Esophagus muscularis mucosa (tissue), 4 donors: ENCODE results near the gene ATP6V1B1.

Experiments used
- EP300 ChIP-seq: sonication (generic); formaldehyde crosslinking; IDR thresholded peaks from one replicate; pipeline ENCODE4 v1.6.1; 2017; ENCODE audit warnings: antibody characterized with exemption
- POLR2A ChIP-seq: fragments of 450-650 bp; IDR thresholded peaks from one replicate; pipeline ENCODE4 v1.6.1; 2017; ENCODE audit warnings: antibody characterized with exemption, moderate library complexity, mild to moderate bottlenecking, low read depth
- TF ChIP-seq, protein P1 (sequence below), 3 experiments: fragments of 200-600 bp in 2 of 3; fragments of 450-650 bp in 1 of 3; sonication (generic) in 2 of 3; IDR thresholded peaks; one replicate each; pipeline ENCODE4 v1.5.1; 2017 to 2019; ENCODE audit warnings: antibody characterized with exemption in 3 of 3, mild to moderate bottlenecking in 2 of 3, moderate library complexity in 1 of 3

DNA sequence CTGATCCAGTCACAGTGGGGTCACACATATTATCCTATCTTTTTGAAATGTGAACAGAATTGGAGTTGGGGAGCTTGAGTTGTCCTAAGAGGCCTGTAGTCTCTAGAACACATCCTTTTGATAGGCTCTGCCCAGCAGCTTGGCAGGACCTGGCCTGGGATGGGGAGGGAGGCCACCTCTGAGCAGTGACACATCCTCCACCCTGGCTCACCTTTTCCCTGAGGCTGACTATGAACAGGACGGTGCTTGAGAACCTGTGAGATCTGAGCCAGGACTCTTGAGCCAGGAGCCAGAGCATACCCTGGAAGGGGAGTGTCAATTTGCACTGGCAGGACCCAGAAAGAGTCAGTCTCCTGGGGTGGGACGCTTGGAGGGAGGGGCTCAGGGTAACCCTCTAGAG lies 17.7 kb upstream of the ATP6V1B1 start:
- TF ChIP-seq, protein P1, sequence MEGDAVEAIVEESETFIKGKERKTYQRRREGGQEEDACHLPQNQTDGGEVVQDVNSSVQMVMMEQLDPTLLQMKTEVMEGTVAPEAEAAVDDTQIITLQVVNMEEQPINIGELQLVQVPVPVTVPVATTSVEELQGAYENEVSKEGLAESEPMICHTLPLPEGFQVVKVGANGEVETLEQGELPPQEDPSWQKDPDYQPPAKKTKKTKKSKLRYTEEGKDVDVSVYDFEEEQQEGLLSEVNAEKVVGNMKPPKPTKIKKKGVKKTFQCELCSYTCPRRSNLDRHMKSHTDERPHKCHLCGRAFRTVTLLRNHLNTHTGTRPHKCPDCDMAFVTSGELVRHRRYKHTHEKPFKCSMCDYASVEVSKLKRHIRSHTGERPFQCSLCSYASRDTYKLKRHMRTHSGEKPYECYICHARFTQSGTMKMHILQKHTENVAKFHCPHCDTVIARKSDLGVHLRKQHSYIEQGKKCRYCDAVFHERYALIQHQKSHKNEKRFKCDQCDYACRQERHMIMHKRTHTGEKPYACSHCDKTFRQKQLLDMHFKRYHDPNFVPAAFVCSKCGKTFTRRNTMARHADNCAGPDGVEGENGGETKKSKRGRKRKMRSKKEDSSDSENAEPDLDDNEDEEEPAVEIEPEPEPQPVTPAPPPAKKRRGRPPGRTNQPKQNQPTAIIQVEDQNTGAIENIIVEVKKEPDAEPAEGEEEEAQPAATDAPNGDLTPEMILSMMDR (IDR thresholded peaks at IDR 0.05): no peak
- TF ChIP-seq POLR2A (no peak), EP300 (no peak)
